Left lung (tissue), 14 donors: ENCODE results near the gene NIBAN1. TPM values are rescaled to one million over a fixed set of nuclear protein-coding genes. Genes with fewer than 3 reads are reported as not detected.

Source experiments
- ATAC-seq: fragments of 200-7000 bp; cut with Tn5 transposase; one replicate; pipeline ENCODE4 v1.9.1; 2020; ENCODE audit warnings: moderate library complexity
- DNase-seq, 4 donors: peaks; one replicate each; pipeline ENCODE4 v3.0.0-alpha.2; 2013 to 2020
- H3K27ac ChIP-seq, 2 donors: fragments of 200-600 bp; sonication (generic) in 1 of 2; one replicate each; pipeline versions ENCODE4 v1.5.0 to v1.8.0; 2020 to 2021
- H3K27me3 ChIP-seq, 2 donors: fragments of 200-600 bp; sonication (generic) in 1 of 2; one replicate each; pipeline versions ENCODE4 v1.5.0 to v1.8.0; 2020 to 2021
- H3K36me3 ChIP-seq, 2 donors: fragments of 200-600 bp; sonication (generic) in 1 of 2; one replicate each; pipeline versions ENCODE4 v1.5.0 to v1.8.0; 2020 to 2021
- H3K4me1 ChIP-seq, 2 donors: fragments of 200-600 bp; one replicate each; pipeline ENCODE4 v1.8.0; 2021
- H3K4me3 ChIP-seq, 2 donors: fragments of 200-600 bp; sonication (generic) in 1 of 2; one replicate each; pipeline versions ENCODE4 v1.5.0 to v1.8.0; 2020 to 2021; ENCODE audit warnings: mild to moderate bottlenecking in 1 of 2
- H3K9me3 ChIP-seq, 2 donors: fragments of 200-600 bp; sonication (generic) in 1 of 2; one replicate each; pipeline versions ENCODE4 v1.5.0 to v1.8.0; 2020 to 2021
- CTCF ChIP-seq, 2 donors: fragments of 200-600 bp; sonication (generic) in 1 of 2; IDR thresholded peaks; one replicate each; pipeline versions ENCODE4 v1.5.0 to v1.8.0; 2021; ENCODE audit warnings: antibody characterized with exemption in 2 of 2
- intact Hi-C, 2 donors: fragments of 100-400 bp; cut with DNase I; formaldehyde crosslinking; loops; one replicate each; pipeline versions ENCODE4 v1.11.2 to v1.14.2; 2022
- long read RNA-seq, 12 donors: library from polyadenylated mRNA in 2 of 12; unstranded in 2 of 12; transcript quantifications; one replicate each; pipeline ENCODE4 v2.0.0 and lab custom pipeline, GENCODE V29; 2019 to 2026
- polyA plus RNA-seq, 6 donors: library from polyadenylated mRNA; unstranded; fragments of 120-200 nt; gene quantifications; one replicate each; pipeline ENCODE4 v1.2.1, GENCODE V29; 2013; ENCODE audit not compliant: insufficient read length in 6 of 6
- total RNA-seq, 2 donors: library from RNA; stranded (reverse); fragmentation: NEBNext Ultra II Directional; extraction: Animal tissue kit (Norgen Biotek cat#: 25700); gene quantifications; one replicate each; pipeline ENCODE4 v1.2.1, GENCODE V29; 2021
- donor health status: DM: no; HTN: yes; CAD: no.
- donor health status: DM: no; HTN: no; CAD: no.

The NIBAN1 gene
- 10 to 100 TPM; 18.8 to 54.3 TPM for total RNA-seq
- polyA plus RNA-seq = 10 to 100 TPM; 16.4 to 18.3 (median 17.2) TPM
- long read RNA-seq, donor 1, full-length matches to known transcripts = 2 of 2 reads
- long read RNA-seq, donor 1, partial matches to known transcripts = 0 of 2 reads
- long read RNA-seq, donor 1, other reads (novel, unspliced or antisense) = 0 of 2 reads
- long read RNA-seq, donor 2, full-length matches to known transcripts = 3 of 3 reads
- long read RNA-seq, donor 2, partial matches to known transcripts = 0 of 3 reads
- long read RNA-seq, donor 2, other reads (novel, unspliced or antisense) = 0 of 3 reads
- long read RNA-seq, donor 3 = 0 reads
- long read RNA-seq, donor 4, full-length matches to known transcripts = 3 of 6 reads
- long read RNA-seq, donor 4, partial matches to known transcripts = 1 of 6 reads
- long read RNA-seq, donor 4, other reads (novel, unspliced or antisense) = 2 of 6 reads
- long read RNA-seq, donor 5 = 0 reads
- long read RNA-seq, donor 6, full-length matches to known transcripts = 1 of 1 reads
- long read RNA-seq, donor 6, partial matches to known transcripts = 0 of 1 reads
- long read RNA-seq, donor 6, other reads (novel, unspliced or antisense) = 0 of 1 reads
- long read RNA-seq, donor 7, full-length matches to known transcripts = 1 of 1 reads
- long read RNA-seq, donor 7, partial matches to known transcripts = 0 of 1 reads
- long read RNA-seq, donor 7, other reads (novel, unspliced or antisense) = 0 of 1 reads
- long read RNA-seq, donor 8, full-length matches to known transcripts = 1 of 1 reads
- long read RNA-seq, donor 8, partial matches to known transcripts = 0 of 1 reads
- long read RNA-seq, donor 8, other reads (novel, unspliced or antisense) = 0 of 1 reads
- long read RNA-seq, donor 9 = 0 reads
- long read RNA-seq, donor 10, full-length matches to known transcripts = 3 of 8 reads
- long read RNA-seq, donor 10, partial matches to known transcripts = 3 of 8 reads
- long read RNA-seq, donor 10, other reads (novel, unspliced or antisense) = 2 of 8 reads
- long read RNA-seq, donor 11 = 0 reads
- long read RNA-seq, donor 12, full-length matches to known transcripts = 2 of 2 reads
- long read RNA-seq, donor 12, partial matches to known transcripts = 0 of 2 reads
- long read RNA-seq, donor 12, other reads (novel, unspliced or antisense) = 0 of 2 reads

- no peaks in the 10 kb centered on the region for H3K36me3 ChIP-seq
- H3K4me1 ChIP-seq = peaks cover 4 to 48% of the 10 kb centered on the region in 2 donors
- peak; percentile 78 for ATAC-seq
- H3K4me3 ChIP-seq = peak within 1 kb of the TSS; percentile 69 to 70
- H3K27me3 ChIP-seq = no peaks in the 10 kb centered on the region
- peak in 3 of 4 donors; percentile 38 to 93 (median 76) for DNase-seq
- intact Hi-C loops = no loop called here
- peak within 1 kb of the TSS; percentile 75 to 93 for H3K27ac ChIP-seq
- no peaks in the 10 kb centered on the region for H3K9me3 ChIP-seq
- TF ChIP-seq CTCF (IDR thresholded peaks at IDR 0.05) = no peak
Measured at GRCh38 chr1:184974056-184974836, at the start of gene NIBAN1. Gene NIBAN1, minus strand, starts transcription at chr1:184974508. Its CDS starts 152 bp downstream, at chr1:184974356.

GRCh38 chr1:185017966-185018365 lies 43.7 kb upstream of the NIBAN1 start:
- no peak for DNase-seq
- Histone ChIP-seq H3K27ac (no peak overlapping the region), H3K9me3 (no peaks in the 10 kb centered on the region), H3K4me3 (no peak overlapping the region), H3K27me3 (no peaks in the 10 kb centered on the region), H3K36me3 (no peaks in the 10 kb centered on the region), H3K4me1 (peaks cover 0 to 7% of the 10 kb centered on the region in 2 donors)
- intact Hi-C loops = no loop called here
- TF ChIP-seq CTCF (IDR thresholded peaks at IDR 0.05) = no peak
- ATAC-seq = no peak

- H3K27me3 ChIP-seq = no peaks in the 10 kb centered on the region
- no peak for TF ChIP-seq CTCF (IDR thresholded peaks at IDR 0.05)
- ATAC-seq (peak; percentile 61), DNase-seq (no peak)
- intact Hi-C loops = no loop called here
- peaks cover 0 to 7% of the 10 kb centered on the region in 2 donors for H3K4me1 ChIP-seq
- no peak overlapping the region for H3K4me3 ChIP-seq
- H3K9me3 ChIP-seq = no peaks in the 10 kb centered on the region
- H3K36me3 ChIP-seq = no peaks in the 10 kb centered on the region
- H3K27ac ChIP-seq = no peak overlapping the region
Measured at GRCh38 chr1:185017338-185017737, 43.0 kb upstream of the NIBAN1 start.

- DNase-seq (no peak), ATAC-seq (no peak)
- Histone ChIP-seq H3K36me3 (no peaks in the 10 kb centered on the region), H3K27me3 (no peaks in the 10 kb centered on the region), H3K4me1 (peaks cover 0 to 7% of the 10 kb centered on the region in 2 donors), H3K4me3 (no peak overlapping the region), H3K27ac (no peak overlapping the region), H3K9me3 (no peaks in the 10 kb centered on the region)
- intact Hi-C loops = no loop called here
- TF ChIP-seq CTCF (IDR thresholded peaks at IDR 0.05) = no peak
Measured at GRCh38 chr1:185016880-185017279, 42.6 kb upstream of the NIBAN1 start.
